Measurements from ENCODE around the gene OSBPL5.
A peak's percentile ranks its signal among the peaks of the same experiment; 100 is the strongest.
"Not testable (repeated sequence)": the region's sequence is repeated elsewhere in the genome, so short reads cannot be mapped to it uniquely, and the experiment has no call there.

OSBPL5 gene

DNA sequence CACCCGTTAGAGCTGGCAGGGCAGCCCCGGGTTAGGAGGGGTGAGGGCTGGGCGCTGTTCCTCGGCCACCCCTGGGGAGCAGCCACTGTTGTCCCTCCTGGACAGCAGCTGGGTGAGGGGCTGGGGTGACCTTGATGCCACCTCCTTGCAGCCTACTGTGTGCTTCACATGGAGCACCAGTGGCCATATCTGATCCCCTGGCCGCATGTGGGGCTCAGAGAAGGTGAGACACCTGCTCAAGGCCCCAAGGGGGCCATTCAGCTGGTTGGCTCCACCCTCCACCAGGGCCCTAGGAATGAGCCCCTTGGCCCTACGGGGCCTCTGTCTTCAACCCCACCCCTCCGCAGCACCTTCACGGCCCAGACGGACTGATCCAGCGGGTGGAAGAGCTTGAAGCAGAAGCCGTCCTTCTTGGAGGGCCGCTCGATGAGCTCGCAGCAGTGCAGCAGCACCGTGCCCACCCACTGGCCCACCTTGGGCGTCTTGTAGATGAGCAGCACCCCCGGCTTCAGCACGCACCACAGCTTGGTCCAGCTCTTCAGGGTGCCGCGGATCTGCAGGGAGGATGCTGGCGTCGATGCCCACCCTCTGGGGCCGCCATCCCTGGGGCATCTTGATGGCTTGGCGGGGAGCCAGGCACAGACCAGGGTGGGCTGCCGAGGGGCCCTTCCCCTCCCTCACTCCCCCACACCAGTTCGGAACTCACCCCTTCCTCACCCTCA, 44.9 kb downstream of the OSBPL5 start:
- DNase-seq, result peak; percentile 7

- peak; percentile 32 for DNase-seq
These were observed 45.8 kb downstream of the OSBPL5 start for GRCh38 chr11:3119141-3119821.

DNA sequence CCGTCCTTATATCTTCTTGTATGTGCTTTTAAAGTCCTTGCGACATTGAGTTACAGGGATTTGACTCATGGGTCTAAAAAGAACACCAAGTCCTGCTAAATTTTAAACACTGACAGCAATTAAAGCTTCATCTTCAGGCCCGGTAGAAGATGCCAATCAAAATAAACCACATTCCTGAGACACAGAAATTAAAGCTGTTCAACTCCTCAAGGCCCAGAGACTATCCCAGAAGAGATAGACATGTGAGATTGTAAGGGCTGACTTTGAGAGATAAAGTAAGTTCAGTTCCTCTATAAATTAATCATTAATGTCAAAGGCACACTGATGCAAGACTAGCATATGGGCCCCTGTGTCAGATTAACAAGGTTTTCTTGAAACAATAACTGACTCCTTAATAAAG, 49.8 kb downstream of the OSBPL5 start:
- no peak for DNase-seq

- DNase-seq, result not testable (repeated sequence)
These were observed 51.4 kb downstream of the OSBPL5 start for GRCh38 chr11:3113661-3114060.

DNA sequence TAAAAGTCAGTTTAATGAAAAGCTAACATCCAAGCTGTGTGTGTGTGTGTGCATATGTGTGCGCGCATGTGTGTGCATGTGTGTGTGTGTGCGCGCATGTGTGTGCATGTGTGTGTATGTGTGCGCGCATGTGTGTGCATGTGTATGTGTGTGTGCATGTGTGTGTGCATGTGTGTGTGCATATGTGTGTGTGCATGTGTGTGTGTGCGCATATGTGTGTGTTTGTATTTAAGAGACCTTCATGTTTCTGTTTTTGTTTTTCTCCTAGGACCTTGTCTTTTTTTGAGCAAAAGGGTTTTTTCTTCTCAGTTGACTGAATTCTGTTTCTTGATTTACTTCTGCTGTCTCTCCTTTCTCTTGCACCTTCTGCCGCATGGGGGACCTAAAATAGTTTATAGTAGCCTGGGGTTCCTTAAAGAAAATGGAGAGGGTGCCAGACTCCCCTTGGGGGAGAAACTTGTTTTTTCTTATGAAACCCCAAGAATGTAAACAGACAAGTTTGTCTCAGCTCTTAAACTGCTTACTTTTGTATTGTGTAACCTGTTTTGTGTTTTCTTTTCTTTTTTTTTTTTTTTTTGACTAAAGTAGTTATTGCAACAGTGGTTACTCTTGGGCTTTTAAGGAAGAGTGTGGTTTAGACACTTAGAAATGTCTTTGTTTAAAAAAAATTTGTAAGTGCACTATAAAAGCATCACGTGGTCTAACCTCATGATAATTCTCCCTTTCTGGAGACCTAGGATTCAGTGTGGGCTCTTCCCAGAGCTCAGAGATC, 53.0 kb downstream of the OSBPL5 start:
- peak; percentile 16 for DNase-seq

- no peak for DNase-seq
These were observed 53.6 kb downstream of the OSBPL5 start for GRCh38 chr11:3111466-3111865.

- peak; percentile 36 for DNase-seq
These were observed 55.0 kb downstream of the OSBPL5 start for GRCh38 chr11:3109921-3110706.

DNA sequence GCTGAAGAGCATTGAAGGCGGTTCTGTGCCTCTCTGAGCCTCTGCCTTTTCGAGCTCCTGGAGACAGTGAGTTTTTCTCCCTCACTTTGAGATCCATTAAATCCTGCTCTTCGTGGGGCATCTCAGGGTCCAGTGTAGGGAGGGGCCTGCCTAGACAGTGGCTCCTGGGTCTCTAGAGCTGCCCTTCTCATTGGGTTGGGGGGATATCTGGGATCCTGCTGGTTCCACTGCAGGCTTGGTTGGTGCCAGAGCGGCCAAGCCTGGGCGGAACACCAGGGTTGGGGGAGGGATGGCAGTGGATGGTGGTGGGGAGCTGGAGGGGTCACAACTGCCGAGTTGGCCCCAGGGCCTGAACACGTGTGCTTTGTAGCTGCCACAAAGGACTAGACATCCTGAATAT, 55.7 kb downstream of the OSBPL5 start:
- no peak for DNase-seq

- DNase-seq, result peak; percentile 32
These were observed 56.9 kb downstream of the OSBPL5 start for GRCh38 chr11:3108183-3108721.

DNA sequence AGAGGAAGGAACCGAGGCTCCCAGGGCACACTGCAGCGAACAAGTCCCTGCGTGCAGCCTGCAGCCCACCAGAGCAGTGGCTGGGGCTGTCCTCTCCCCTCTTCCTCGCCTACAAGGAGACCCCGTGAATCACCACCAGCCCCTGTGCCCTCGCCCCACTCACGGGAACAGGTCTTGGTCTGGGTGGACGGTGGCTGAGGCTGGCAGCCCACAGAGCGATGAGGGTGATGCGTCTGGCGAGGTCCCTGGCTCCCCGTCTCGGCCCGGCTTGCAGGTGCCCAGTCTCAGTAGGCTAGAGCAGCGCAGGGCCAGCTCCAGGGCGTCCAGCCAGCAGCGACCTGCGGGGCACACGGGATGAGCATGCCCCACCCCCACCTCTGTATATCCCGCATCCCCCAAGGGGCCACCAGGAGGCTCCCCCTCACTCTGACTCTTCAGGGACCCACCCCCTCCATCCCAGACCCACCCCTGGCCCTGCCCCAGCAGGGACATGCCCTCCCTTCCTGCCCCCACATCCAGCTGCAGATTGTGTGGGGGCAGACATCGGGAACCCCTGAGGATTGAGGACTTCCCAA, 57.4 kb downstream of the OSBPL5 start:
- DNase-seq, result peak; percentile 27

- peak; percentile 29 for DNase-seq
These were observed 58.2 kb downstream of the OSBPL5 start for GRCh38 chr11:3106736-3107524.

DNA sequence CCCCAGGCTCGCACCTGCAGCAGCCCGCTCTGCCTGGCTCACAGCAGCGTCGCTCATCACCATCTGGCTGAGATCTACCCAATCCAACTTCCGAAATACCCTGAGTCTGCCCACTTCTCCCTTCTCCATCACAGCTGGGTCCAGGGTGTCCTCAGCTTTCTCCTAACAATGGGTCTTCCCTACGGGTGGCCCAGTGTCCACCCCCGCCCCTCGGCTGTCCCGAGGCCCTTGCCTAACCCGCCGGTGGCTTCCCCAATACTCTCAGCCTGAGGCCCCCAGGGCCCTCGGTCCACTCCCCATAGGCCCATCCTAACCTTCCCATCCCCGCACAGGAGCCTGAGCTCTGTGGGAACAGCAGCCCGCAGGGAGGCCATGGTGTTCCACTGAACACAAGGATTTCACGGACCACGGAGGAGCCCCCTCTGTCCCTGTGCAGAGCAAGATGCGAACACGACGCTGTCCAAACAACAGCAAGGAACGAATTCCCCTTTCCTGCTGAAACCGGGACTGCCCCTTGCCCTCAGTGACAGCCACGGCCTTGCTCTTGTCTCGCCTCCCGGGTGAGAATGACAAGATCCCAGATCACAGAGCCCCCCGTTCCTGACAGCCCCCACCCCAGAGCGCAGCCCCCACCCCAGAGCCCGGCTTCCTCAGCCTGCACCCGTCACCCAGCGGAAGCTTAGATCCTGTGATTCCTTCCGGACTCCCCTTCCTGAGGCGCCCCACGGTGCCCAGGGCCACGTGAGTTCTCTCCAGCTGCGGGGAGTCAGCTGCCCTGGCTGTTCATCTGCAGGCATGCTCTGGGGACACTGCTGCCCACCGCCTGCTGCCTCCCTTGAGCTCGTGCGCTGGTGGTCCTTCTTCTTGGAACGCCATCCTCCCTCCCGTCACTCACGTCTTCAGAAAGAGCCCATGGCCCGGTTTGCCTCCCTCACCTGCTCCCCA, 59.0 kb downstream of the OSBPL5 start:
- DNase-seq, result peak; percentile 34

DNA sequence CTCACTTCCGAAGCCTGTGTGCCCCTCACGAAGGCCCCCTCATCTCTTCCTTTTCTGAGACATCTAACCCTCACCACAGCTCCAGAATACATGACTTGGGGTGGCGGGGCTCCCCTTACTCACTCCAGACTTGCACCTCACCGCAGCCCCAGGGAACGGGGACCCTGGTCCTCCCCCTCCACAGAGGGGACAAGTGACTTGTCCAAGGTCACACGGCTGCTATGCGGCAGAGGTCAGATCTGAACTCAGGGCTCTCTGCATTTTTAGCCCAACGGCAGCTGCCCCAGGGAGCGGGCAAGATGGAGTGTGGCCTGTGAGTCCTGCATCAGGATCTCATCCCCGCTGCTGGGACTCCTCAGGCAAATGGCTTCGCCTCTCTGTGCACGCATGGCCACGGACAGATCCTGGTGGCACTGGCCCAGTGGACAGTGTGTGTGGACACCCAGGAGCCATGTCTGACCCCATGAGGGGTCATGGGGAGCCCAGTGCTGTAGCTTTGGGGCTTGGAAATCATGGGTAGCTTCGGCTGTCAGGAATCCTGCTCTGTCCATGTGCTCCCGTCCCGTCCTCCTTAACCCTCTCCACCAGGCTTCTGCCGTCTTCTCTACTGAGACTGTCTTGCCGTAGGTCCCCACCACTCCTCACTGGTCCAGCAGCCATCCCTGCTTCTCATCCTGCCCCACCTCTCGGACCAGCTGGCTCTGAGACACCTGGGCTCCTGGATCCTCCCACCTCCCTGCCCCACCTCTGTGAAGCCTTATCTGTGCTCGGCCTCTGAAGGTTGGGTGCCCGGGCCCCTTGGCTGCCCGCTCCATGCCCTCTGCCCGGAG, 59.9 kb downstream of the OSBPL5 start:
- DNase-seq, result peak; percentile 38

DNA sequence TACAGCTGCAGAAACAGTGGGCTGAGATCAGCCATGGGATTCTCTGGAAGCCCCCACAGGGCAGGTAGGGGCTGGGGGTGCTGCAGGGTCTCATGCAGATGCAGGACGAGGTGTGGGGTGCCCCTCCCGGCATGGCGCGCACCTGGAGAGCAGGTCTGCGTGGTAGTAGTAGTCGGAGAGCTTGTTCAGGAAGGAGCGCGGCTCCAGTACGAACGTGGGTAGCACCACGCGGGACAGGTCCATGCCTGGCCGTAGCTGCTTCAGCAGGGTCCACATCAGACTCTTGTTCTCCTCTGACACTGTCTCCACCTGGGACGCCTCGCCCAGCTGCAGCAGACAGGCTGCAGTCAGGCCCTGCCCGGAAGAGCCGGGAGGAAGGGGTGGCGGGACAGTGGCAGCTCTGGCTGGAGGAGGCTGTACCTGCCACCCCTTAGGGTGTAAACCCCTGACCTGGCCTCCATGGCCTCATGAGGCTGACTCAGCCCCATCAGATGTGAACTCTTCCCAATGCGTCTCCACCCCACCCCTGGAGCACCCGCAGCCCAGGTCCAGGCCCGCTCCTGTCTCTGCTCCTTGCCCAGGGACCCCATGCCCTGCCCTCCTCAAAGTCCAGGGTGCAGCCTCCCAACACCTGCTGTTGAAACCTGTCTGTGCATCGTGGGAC, 60.9 kb downstream of the OSBPL5 start:
- peak; percentile 19 for DNase-seq

- no peak for DNase-seq
These were observed 62.0 kb downstream of the OSBPL5 start for GRCh38 chr11:3103076-3103475.

DNA sequence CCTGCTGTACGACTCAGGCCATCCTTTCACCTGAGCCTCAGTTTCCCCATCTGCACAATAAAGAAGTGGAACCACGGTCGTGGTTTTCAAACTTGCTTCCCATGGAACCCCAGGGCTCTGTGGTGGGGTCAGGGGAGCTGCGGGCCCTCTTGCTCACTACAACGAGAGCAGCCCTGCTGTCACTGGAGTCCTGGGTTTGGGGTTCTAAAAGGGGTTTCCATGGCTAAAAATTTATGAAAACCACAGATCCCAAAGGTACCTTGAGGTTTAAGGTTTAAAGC, 62.5 kb downstream of the OSBPL5 start:
- DNase-seq, result no peak

DNA sequence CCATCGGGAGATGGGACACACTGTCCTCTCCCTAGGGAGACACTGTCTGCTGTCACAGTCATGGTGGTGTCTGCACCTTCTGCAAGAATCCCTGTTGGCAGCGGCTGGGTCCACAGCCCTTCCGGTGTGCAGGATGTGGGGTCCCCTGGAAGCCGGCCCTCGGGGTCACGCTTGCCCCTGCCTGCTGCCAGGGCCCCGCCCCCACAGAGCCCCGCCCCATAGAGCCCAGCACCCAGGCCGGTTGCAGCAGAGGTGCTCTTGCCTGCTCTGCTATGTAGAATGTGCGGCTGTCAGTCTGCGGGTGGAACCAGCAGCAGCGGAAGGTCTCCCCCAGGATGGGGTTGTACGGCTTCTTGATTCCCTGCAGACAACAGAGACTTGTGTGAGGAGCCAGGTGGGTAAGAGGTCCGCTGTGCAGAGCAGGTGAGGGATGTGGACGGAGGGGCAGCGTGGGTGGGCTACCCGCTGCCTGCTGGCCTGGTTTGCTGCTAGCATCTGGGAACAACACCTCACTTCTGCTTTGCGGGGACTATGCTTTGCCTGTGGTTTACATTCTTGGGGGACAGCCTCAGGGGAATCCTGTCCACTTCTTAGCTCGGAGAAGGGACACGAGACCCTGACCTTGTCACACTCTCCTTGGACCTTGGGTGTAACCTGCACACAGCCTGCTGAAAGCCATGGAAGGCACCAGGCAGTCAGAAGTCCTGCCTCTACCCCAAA, 63.0 kb downstream of the OSBPL5 start:
- DNase-seq, result peak; percentile 28

- no peak for DNase-seq
These were observed 65.9 kb downstream of the OSBPL5 start for GRCh38 chr11:3099178-3099577.

Data from right forelimb (tissue), 1 donor.